Germinal center (tissue), 1 donor: ENCODE results near the gene RTN1.

Experiments
- DNase-seq: peaks from one replicate; pipeline ENCODE4 v3.0.0; 2012; ENCODE audit warnings: mixed read lengths, low spot score

RTN1 gene

DNA sequence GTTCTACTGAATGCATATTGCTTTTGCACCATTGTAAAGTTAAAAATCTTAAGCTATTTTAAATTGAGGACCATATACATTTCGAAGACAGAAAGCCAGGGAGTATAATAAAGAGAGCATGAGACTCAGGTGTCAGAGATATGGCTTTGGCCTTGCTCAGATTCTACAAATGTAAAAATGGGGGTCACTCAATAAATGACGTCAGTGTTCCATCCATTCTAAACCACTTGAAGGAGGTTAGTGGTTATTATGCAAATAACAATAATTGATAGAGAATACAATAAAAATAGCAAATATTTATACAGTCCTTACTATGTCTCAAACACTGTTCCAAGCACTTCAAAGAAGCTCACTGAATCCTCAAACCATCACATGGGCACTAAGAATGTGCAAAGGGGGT, 20.1 kb downstream of the RTN1 start:
- DNase-seq = no peak

DNA sequence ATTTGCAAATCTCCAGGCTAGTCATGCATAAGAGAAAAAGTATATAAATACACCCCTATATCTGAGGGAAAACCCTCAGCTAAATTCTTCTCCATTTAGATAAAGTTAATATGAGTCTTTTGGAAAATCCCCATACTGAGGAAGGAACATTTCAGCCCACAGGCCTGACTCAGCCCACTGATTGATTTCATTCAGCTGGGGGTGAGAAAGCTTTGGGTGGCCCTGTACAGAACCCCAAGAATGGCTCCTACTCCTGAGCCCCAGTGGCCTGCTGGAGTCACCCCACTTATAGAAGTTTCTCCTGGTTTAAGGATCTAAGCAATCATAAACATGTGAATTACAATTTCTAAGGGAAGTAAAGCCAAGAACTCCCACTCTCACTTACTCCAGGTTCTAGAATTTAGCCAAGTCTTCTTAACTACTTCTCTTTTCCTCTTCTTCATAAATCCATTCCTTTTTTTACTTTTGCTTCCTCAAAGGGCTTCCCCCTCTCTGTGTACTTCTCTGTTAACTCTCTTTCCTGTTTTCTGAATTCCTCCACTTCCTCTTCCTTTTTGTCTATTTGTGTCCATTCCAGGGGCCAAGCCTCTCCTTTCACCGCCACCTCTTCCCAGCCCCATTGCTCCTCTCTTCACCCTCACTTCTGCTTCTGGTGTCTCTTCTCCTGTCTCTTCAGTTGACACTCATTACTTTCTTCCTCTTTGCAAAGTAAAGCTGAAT, 21.0 kb downstream of the RTN1 start:
- DNase-seq = no peak

GRCh38 chr14:59848671-59849070, 21.9 kb downstream of the RTN1 start:
- DNase-seq = no peak

DNA sequence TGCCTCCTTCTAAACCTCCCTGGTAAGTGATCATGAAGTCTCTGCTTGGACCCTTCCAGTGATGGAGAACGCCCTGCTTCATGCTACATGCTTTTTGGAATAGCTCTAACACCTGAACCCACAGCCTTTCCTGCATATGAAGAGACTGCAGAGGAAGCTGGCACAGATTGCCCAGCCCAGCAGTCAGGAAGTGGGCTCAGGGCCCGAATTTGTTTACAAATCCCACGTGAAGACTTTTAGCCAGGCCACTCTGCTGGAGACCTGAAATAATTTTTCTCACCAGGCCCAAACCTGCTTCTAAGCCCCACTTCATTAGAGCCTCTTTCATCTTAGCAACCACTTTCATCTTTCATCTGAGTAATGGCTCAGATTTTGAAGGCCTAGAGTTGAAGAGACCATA, 22.9 kb downstream of the RTN1 start:
- DNase-seq = no peak

DNA sequence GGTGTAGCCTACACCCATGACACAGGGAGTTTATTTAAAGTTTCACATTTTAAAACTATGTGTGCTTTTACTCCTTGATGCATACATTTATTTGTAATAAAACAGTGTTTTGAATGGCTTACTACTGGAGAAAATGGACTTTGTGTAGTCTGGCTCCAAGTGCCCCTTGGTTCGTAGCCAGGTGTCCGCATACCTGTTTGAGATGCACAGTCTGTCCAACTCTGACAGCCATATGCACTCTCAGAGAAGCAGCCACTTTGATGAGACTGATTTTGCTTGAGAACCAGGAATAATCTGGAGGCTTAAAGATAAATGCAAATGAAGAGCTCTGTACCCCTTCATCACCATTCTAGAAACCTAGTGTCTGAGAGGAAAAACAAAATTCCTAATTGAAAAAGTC, 24.0 kb downstream of the RTN1 start:
- DNase-seq = no peak

DNA sequence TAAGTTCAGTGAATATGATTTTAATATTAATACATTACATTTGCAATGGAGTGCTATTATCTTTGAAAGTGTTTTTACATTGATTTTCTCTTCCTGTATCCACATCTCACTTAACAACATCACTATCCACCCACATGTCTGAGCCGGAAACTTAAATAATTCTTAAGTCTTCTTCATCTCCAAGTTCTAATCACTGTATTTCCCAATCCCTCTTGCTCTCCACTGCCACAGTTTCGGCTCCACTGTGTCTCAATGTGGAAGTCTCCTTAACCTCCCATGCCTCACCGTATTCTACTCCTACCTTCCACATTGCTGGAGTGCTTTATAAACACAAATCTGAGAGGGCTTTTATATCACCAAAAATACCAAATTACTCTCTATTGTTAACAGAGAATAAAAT, 25.3 kb downstream of the RTN1 start:
- DNase-seq = no peak

GRCh38 chr14:59844186-59844812, 26.3 kb downstream of the RTN1 start:
- no peak for DNase-seq

GRCh38 chr14:59836116-59836515, 34.5 kb downstream of the RTN1 start:
- DNase-seq = no peak

DNA sequence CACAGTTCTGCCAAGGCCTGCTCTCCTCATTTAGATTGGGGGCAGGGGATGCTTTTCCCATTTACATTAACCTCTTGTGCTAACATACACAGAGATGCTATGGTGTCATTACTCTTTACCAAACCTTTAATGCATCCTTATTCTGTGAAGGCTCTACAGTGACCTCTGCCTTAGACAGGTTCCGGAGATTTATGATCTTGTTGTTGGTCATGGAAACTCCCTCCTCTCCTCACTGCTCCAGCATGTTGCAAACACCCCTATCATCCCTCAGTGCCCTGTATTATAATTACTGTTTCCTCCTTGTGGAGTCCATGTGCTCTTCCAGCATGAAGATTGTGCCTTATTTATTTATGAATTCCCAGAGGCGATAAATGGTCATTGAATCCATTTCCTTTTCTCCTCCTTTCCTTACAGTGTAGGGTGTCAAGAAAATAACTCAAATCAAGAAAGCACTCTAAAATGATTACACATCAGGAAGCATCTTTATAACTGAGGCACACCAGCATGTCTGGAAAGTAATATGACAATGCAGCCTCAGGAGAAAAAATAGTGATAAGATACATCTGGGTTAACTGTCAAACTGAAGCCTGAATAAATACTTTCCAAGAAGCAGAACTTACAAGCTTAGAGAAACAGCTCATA, 37.8 kb downstream of the RTN1 start:
- DNase-seq = no peak

DNA sequence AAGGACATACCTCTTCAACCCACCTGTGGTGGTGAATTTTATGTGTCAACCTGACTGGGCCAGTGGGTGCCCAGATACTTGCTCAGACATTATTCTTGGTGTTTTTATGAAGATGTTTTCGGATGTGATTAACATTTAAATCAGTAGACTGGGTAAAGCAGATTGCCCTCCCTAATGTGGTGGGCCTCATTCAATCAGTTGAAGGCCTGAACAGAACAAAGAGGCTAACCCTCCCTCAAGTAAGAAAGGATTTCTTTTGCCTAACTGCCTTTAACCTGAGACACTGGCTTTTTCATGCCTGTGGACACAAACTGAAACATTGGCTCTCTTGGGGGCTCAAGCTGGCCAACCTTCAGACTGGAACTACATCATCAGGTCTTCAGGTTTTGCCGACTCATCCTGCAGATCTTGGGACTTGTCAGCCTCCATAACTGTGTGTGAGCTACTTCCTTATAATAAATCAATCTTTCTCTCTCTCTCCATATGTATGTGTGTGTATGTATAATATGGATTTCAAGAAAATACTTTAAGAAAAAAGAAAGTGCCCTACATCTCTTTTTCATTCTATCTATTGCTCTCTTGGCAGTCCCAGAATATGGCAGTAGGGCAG, 39.4 kb downstream of the RTN1 start:
- DNase-seq = no peak

GRCh38 chr14:59830338-59830734, 40.2 kb downstream of the RTN1 start:
- no peak for DNase-seq

DNA sequence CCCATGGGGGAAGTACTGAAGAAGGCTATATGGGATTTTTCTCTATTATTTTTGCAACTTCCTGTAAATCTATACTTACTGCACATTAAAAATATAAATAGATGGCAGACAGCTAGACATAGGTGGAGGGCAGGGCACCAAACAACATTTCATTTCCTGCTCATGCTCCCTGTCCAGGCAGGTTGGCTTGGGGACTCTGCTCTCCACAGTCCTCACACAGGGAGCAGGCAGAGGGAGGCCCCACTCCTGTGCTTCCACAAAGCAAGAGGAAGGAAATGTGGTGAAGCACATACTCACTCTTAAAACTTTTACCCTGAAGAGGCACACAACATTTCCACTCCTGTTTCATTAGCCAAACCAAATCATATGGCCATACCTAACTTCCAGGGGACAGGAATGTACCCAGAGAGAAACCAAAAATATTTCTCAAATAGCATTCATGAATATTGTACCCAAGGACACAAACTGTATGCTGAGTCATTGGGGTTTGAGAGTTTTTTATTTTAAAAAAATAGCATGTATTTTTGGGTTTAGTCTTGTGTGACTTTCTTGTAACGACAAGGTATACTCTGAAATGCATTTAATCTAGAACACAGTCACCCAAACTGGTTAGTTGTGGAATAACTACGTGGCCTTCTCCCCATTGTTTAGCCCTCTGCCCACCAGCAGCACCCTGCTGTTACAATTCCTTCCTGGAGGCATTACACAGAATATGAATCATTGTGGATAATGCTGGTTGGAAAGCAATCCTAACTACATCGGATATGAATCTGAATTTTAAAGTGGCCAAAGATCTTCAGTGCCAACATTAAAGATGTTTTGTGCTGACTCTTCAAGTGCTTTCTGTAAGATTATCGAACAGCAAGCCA, 40.9 kb downstream of the RTN1 start:
- DNase-seq = no peak

GRCh38 chr14:59828276-59828675, 42.3 kb downstream of the RTN1 start:
- no peak for DNase-seq

DNA sequence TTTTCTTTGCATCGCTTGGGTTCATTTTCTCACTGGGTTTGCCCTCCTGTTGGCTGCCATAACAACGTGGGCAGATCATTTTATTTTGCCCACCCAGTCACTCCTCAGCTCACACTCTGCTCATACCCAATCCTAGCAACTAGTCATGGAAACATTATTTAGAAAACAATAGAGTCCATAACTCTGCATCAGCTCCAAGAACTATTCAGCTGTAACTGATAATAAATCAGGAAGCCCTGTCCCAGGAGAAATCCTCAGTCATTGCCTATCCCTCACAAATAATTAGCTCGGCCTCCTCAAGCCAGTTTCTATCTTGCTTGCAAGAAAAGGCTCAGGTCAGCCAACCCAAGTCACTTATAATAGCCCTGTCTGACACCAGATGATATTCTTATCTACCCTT, 43.2 kb downstream of the RTN1 start:
- DNase-seq = no peak

DNA sequence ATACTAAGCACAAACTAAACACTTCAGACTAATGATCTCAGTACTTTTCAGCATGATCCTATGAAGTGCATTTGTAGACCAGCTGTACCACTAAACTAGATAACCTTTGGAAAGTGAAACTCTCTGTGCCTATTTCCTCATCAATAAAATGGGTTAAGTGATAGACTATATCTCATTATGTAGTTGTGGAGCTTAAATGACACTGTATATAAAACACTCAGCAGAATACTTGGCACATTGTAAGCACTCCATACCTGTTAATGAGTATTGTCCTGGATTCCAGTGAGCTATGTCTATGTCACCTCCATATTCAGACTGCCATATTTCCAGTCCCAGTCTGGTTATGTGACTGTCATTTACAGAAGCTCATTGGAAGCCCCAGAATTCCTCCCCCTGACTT, 44.4 kb downstream of the RTN1 start:
- no peak for DNase-seq

DNA sequence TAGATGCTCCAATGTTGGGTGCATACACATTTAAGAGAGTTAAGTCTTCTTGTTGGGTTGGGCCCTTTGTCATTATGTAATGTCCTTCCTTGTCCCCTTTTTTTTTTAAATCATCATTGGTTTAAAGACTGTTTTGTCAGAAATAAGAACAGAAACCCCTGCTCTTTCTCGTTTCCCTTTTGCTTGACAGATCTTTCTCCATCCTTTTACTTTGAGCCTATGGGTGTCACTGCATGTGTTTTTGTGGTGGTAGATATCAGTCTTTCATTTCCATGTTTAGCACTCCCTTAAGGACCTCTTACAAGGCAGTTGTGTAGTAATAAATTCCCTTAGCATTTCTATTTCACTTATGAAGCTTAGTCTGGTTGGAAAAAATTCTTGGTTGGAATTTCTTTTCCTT, 47.4 kb downstream of the RTN1 start:
- no peak for DNase-seq

DNA sequence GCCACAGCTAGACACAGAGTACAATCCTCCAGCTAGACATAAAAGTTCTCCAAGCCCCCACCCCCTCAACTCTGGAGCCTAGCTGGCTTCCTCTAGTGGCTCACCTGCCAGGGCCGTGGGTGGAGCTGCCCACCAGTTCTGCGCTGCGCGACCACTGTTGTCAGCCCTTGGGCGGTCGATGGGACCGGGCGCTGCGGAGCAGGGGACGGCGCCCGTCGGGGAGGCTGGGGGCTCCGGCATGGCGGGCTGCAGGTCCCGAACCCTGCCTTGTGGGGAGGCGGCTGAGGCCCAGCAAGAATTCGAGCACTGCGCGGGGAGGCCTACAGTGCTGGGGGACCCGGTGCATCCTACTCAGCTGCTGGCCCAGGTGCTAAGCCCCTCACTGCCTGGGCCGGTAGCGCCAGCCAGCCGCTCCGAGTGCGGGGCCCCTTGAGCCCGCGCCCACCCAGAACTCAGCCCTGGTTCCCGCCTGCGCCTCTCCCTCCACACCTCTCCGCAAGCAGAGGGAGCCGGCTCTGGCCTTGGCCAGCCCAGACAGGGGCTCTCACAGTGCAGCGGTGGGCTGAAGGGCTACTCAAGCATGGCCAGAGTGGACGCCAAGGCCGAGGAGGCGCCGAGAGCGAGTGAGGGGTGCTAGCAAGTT, 51.0 kb downstream of the RTN1 start:
- no peak for DNase-seq

GRCh38 chr14:59816941-59817340, 53.6 kb downstream of the RTN1 start:
- DNase-seq = no peak

DNA sequence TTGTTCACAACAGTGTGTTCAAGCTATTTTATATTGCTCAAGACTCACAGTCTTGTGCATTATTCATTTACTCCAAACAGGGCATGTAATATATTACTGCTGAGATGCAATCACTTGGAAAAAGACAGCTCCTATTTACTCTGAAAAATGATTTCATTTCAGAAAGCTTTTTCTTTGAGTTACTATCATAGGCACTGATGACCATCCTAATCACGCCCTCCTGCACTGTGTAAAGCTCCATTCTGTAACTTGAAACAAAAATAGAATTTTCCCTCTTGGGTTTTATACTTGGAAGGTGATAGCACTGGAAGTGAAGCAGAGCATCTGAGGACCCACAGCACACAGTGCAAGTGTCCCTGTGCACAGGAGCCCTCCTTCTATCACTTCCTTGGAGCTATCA, 55.6 kb downstream of the RTN1 start:
- no peak for DNase-seq

DNA sequence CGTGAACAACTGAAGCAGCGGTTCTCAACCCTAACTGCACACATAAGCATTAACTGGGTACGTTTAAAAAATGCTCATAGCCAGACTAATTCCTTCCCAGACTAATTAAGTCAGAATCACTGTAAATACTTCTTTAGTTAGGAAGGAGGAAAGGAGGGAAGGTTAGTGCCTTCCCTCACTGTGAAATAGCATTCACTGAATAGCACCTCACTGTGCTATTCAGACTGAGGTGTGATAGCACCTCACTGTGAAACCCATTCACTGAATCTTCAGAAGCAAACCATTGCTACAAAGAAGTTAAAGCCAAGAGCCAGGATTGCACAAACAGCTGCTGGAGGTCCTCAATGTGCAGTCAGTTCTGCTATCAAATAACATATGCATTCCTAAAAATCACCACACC, 58.8 kb downstream of the RTN1 start:
- no peak for DNase-seq

DNA sequence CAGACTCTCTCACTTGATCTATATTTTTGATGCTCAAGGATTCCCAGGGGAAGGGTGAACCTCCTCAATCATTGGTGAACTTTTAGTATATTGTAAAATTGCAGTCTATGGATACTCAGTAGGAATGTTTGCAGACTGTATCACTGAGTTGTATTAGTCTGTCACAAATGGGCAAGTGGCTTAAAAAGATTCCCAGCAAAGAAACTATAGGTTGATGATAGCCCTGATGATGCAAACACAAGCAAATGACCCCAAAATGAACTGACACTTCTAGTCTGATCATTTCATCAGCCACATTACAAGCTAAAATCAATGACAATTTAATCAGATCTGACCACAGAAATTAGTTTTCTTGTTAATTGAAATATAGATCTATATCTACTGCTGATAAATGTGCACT, 59.5 kb downstream of the RTN1 start:
- no peak for DNase-seq

GRCh38 chr14:59803052-59803540, 67.5 kb downstream of the RTN1 start:
- no peak for DNase-seq
